CD4-positive, alpha-beta T cell (primary cell): ENCODE measurements around the gene CHI3L2. TPM values are rescaled to one million over a fixed set of nuclear protein-coding genes. Genes with fewer than 3 reads are reported as not detected.

ENCODE experiments used
- ATAC-seq: fragments of 200-7000 bp; cut with Tn5 transposase; one replicate; pipeline ENCODE4 v1.10.0; 2022; ENCODE audit warnings: mild to moderate bottlenecking; ENCODE audit not compliant: poor library complexity
- CTCF ChIA-PET: fragments of 350-600 bp; sonication (Branson Sonifier 250); formaldehyde crosslinking; loops from one replicate; lab custom pipeline; 2021; ENCODE audit warnings: antibody characterized with exemption, inconsistent platforms; lab: Charles Lee
- POLR2A ChIA-PET: fragments of 350-600 bp; sonication (Branson Sonifier 250); formaldehyde crosslinking; loops from one replicate; lab custom pipeline; 2021; ENCODE audit warnings: antibody characterized with exemption, inconsistent platforms; lab: Charles Lee
- DNase-seq, 14 experiments: peaks; one replicate each; pipeline ENCODE4 v3.0.0-alpha.2; 2013 to 2020; ENCODE audit warnings: mixed read lengths in 2 of 14
- H3K27ac ChIP-seq, 2 donors: one replicate each; pipeline versions ENCODE4 v1.5.1 to v1.7.0; 2013; ENCODE audit warnings: low read length in 2 of 2, low read depth in 1 of 2, mild to moderate bottlenecking in 1 of 2
- H3K27me3 ChIP-seq, 2 experiments: 1 replicate in 1 of 2; 2 replicates in 1 of 2; pipeline versions ENCODE4 v1.6.1 to v1.7.0; 2013; ENCODE audit warnings: low read length in 2 of 2, control low read depth in 1 of 2, mild to moderate bottlenecking in 1 of 2, moderate library complexity in 1 of 2; ENCODE audit not compliant: insufficient read depth in 2 of 2, control insufficient read depth in 1 of 2
- H3K36me3 ChIP-seq: one replicate; pipeline ENCODE4 v1.6.1; 2013; ENCODE audit warnings: low read length, control low read depth; ENCODE audit not compliant: insufficient read depth
- H3K4me1 ChIP-seq: one replicate; pipeline ENCODE4 v1.6.1; 2013; ENCODE audit warnings: low read length, control low read depth; ENCODE audit not compliant: insufficient read depth
- H3K4me3 ChIP-seq: one replicate; pipeline ENCODE4 v1.5.1; 2013; ENCODE audit warnings: mild to moderate bottlenecking, low read length, moderate library complexity
- H3K9me3 ChIP-seq, 2 experiments: 1 replicate in 1 of 2; 2 replicates in 1 of 2; pipeline versions ENCODE4 v1.6.1 to v1.7.0; 2013; ENCODE audit warnings: low read length in 2 of 2, mild to moderate bottlenecking in 2 of 2, control low read depth in 1 of 2, moderate library complexity in 1 of 2; ENCODE audit not compliant: control insufficient read depth in 1 of 2, insufficient read depth in 1 of 2
- H3K27ac Mint-ChIP-seq: one replicate; pipeline ENCODE4 v1.8.0; 2020; ENCODE audit warnings: mixed read lengths
- H3K27me3 Mint-ChIP-seq: one replicate; pipeline ENCODE4 v1.8.0; 2021; ENCODE audit warnings: mixed read lengths
- H3K36me3 Mint-ChIP-seq: one replicate; pipeline ENCODE4 v1.8.0; 2021; ENCODE audit warnings: low read depth, mixed read lengths
- H3K4me1 Mint-ChIP-seq: one replicate; pipeline ENCODE4 v1.8.0; 2021; ENCODE audit warnings: low read depth, mixed read lengths
- H3K4me3 Mint-ChIP-seq: one replicate; pipeline ENCODE4 v1.8.0; 2020; ENCODE audit warnings: mild to moderate bottlenecking, mixed read lengths
- H3K9me3 Mint-ChIP-seq: one replicate; pipeline ENCODE4 v1.8.0; 2020; ENCODE audit warnings: mixed read lengths
- intact Hi-C, 2 experiments: fragments of 100-400 bp; cut with DNase I in 1 of 2; cut with micrococcal nuclease in 1 of 2; formaldehyde crosslinking; loops; one replicate each; pipeline versions ENCODE4 v1.15.1 to v1.9.0; 2023 to 2025; cut with DNase I, micrococcal nuclease
- total RNA-seq, 174 experiments: library from RNA in 2 of 174; stranded (reverse) in 2 of 174; gene quantifications; one replicate each; pipeline ENCODE4 v1.2.3 and lab custom pipeline; 2021 to 2026
- TF ChIP-seq, protein P1 (sequence below): fragments of 200-600 bp; IDR thresholded peaks from one replicate; pipeline ENCODE4 v1.8.0; 2022; ENCODE audit warnings: antibody characterized with exemption, mild to moderate bottlenecking

The CHI3L2 gene
- total RNA-seq, 2 experiments from 2014 or later: 13.9 to 15.7 TPM

DNA sequence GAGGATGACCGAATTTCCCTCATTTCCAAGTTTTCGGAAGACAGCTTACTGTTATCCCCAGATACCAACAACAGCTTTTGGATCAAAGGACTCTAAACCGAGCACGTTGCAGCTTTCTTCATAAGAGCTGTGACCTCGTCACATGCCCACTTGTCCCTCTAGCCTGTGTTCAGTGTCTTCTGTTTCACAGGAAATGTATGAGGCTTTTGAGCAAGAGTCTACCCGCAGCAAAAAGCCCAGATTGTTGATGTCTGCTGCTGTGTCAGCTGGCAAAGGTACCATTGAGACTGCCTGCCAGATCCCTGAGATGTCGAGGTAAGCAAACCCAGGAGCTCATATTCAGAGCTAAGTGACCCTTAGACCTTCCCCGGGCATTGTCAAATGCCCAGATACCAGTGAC is 24.1 kb downstream of the CHI3L2 start:
- no peak overlapping the region for H3K27ac ChIP-seq
- ATAC-seq (peak; percentile 93), DNase-seq (peak in 7 of 14 experiments; percentile 12 to 45 (median 33))
- no peaks in the 10 kb centered on the region for H3K9me3 ChIP-seq
- ChIA-PET POLR2A (interaction anchor here (0.7 to 2.3 kb wide), 4 partner anchors 8 to 518 kb away, joined by 3 to 14 read pairs (median 4); no protein-coding TSS in a partner anchor), CTCF (no interaction called here)
- Mint-ChIP-seq H3K4me3 (no peak overlapping the region), H3K27me3 (no peaks in the 10 kb centered on the region), H3K36me3 (no peaks in the 10 kb centered on the region), H3K27ac (peak overlapping the region; percentile 76), H3K9me3 (no peaks in the 10 kb centered on the region), H3K4me1 (peaks cover 42% of the 10 kb centered on the region)
- peaks cover 10% of the 10 kb centered on the region for H3K4me1 ChIP-seq
- H3K27me3 ChIP-seq: no peaks in the 10 kb centered on the region
- no peaks in the 10 kb centered on the region for H3K36me3 ChIP-seq
- intact Hi-C loops: no loop called here
- TF ChIP-seq, protein P1, sequence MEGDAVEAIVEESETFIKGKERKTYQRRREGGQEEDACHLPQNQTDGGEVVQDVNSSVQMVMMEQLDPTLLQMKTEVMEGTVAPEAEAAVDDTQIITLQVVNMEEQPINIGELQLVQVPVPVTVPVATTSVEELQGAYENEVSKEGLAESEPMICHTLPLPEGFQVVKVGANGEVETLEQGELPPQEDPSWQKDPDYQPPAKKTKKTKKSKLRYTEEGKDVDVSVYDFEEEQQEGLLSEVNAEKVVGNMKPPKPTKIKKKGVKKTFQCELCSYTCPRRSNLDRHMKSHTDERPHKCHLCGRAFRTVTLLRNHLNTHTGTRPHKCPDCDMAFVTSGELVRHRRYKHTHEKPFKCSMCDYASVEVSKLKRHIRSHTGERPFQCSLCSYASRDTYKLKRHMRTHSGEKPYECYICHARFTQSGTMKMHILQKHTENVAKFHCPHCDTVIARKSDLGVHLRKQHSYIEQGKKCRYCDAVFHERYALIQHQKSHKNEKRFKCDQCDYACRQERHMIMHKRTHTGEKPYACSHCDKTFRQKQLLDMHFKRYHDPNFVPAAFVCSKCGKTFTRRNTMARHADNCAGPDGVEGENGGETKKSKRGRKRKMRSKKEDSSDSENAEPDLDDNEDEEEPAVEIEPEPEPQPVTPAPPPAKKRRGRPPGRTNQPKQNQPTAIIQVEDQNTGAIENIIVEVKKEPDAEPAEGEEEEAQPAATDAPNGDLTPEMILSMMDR: no peak
- H3K4me3 ChIP-seq: no peak overlapping the region

DNA sequence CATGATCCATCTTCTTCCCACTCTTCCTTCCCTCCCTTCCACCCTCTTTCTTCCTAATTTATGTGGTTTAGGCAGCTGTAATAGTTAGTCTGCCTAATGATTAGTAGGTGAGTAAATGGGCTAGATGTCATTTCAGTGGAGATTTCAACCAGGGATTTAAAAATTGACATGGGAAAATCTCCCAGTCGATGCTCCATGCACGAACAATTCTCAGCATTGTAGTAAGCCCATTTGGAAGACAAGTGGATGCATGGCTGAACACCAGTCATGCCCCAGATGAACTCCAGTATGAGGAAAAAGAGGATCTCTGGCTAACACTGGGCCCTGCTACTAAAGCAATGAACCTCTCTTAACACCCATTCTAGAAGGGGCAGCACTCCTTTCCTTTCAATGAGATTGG is 25.3 kb downstream of the CHI3L2 start:
- H3K4me3 ChIP-seq: no peak overlapping the region
- ChIA-PET CTCF (no interaction called here), POLR2A (no interaction called here)
- peaks cover 42% of the 10 kb centered on the region for H3K4me1 Mint-ChIP-seq
- H3K9me3 ChIP-seq: no peaks in the 10 kb centered on the region
- H3K4me1 ChIP-seq: peaks cover 10% of the 10 kb centered on the region
- TF ChIP-seq, protein P1: no peak
- H3K27ac ChIP-seq: no peak overlapping the region
- no peaks in the 10 kb centered on the region for H3K27me3 Mint-ChIP-seq
- intact Hi-C loops: no loop called here
- no peak for DNase-seq
- no peaks in the 10 kb centered on the region for H3K9me3 Mint-ChIP-seq
- no peak overlapping the region for H3K27ac Mint-ChIP-seq
- H3K36me3 ChIP-seq: no peaks in the 10 kb centered on the region
- H3K4me3 Mint-ChIP-seq: no peak overlapping the region
- no peak for ATAC-seq
- H3K27me3 ChIP-seq: no peaks in the 10 kb centered on the region
- H3K36me3 Mint-ChIP-seq: no peaks in the 10 kb centered on the region

DNA sequence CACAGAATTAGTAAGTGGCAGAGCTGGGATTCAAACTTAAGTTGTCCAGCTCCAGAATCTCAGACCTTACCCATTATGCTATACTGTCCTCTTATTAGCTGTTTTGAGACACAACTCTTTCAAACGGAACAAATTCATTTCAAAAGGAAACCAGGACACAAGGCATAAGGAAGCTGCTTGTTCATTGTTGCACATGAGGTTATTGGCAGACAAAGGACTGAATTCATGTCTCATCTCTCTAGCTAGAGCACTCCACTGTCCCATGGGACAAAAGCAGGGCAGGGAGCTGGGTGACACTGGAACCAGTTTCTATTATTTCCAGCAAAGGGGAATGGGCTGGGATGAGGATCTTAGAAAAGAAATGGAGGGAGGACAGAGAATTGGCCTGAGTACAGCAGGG is 26.4 kb downstream of the CHI3L2 start:
- Histone ChIP-seq H3K4me3 (no peak overlapping the region), H3K36me3 (no peaks in the 10 kb centered on the region), H3K9me3 (no peaks in the 10 kb centered on the region), H3K4me1 (peaks cover 10% of the 10 kb centered on the region), H3K27me3 (no peaks in the 10 kb centered on the region), H3K27ac (no peak overlapping the region)
- intact Hi-C loops: no loop called here
- no peak for DNase-seq
- Mint-ChIP-seq H3K27me3 (no peaks in the 10 kb centered on the region), H3K9me3 (no peaks in the 10 kb centered on the region), H3K36me3 (no peaks in the 10 kb centered on the region), H3K4me3 (no peak overlapping the region), H3K27ac (no peak overlapping the region), H3K4me1 (peaks cover 42% of the 10 kb centered on the region)
- TF ChIP-seq, protein P1: no peak
- POLR2A ChIA-PET: no interaction called here
- CTCF ChIA-PET: no interaction called here
- ATAC-seq: no peak
